Body of pancreas (tissue), 4 donors: ENCODE data around the gene GNAO1. TPM values are rescaled to one million over a fixed set of nuclear protein-coding genes. Genes with fewer than 3 reads are reported as not detected.

Source experiments
- ATAC-seq: fragments of 150-250 bp; one replicate; pipeline ENCODE4 v1.9.1; 2016
- DNase-seq, 4 donors: peaks; one replicate each; pipeline ENCODE4 v3.0.0-alpha.2; 2019
- H3K27ac ChIP-seq, 4 donors: fragments of 200-600 bp; sonication (generic); 1 replicate in 3 of 4; 2 replicates in 1 of 4; pipeline versions ENCODE4 v1.5.1 to v1.6.1; 2016 to 2019; ENCODE audit warnings: mild to moderate bottlenecking in 1 of 4, mixed read lengths in 1 of 4, moderate library complexity in 1 of 4
- H3K27me3 ChIP-seq, 2 donors: fragments of 200-600 bp; sonication (generic); one replicate each; pipeline ENCODE4 v1.6.0; 2016; ENCODE audit warnings: mild to moderate bottlenecking in 1 of 2
- H3K36me3 ChIP-seq, 2 donors: fragments of 200-600 bp; sonication (generic); replicated peaks in 1 of 2; 2 replicates each; pipeline ENCODE4 v1.5.1; 2016; ENCODE audit warnings: low read depth in 2 of 2; ENCODE audit not compliant: insufficient read depth in 1 of 2
- H3K4me1 ChIP-seq: fragments of 200-600 bp; sonication (generic); one replicate; pipeline ENCODE4 v1.6.0; 2016
- H3K4me3 ChIP-seq, 2 donors: fragments of 200-600 bp; sonication (generic); 1 replicate in 1 of 2; 2 replicates in 1 of 2; pipeline ENCODE4 v1.5.1; 2016 to 2019
- H3K9me3 ChIP-seq, 3 donors: fragments of 200-600 bp; sonication (generic); 1 replicate in 2 of 3; 2 replicates in 1 of 3; pipeline ENCODE4 v1.5.1; 2016
- CTCF ChIP-seq, 7 experiments: fragments of 450-650 bp in 4 of 7; fragments of 200-600 bp in 3 of 7; sonication (generic) in 3 of 7; IDR thresholded peaks; one replicate each; pipeline ENCODE4 v1.5.1; 2016 to 2019; ENCODE audit warnings: antibody characterized with exemption in 7 of 7
- POLR2A ChIP-seq, 3 donors: fragments of 450-650 bp; IDR thresholded peaks; one replicate each; pipeline ENCODE4 v1.6.1; 2016; ENCODE audit warnings: antibody characterized with exemption in 3 of 3, mild to moderate bottlenecking in 2 of 3
- WGBS, 2 donors: methylation state at CpG; one replicate each; pipeline ENCODE4 v1.1.5; 2017; 5-methylcytosine and 5-hydroxymethylcytosine counted together
- intact Hi-C: fragments of 100-400 bp; cut with DNase I; formaldehyde crosslinking; loops from one replicate; pipeline ENCODE4 v1.15.1; 2023
- total RNA-seq, 2 donors: library from RNA; depleted of rRNA; stranded (reverse); fragments of >200 nt; gene quantifications; one replicate each; pipeline ENCODE4 v1.1.0, GENCODE V29; 2016

Gene GNAO1
- total RNA-seq, 2 donors from 2014 or later, result 1.6 to 3.0 TPM

- H3K9me3 ChIP-seq, result no peaks in the 10 kb centered on the region
- 64 to 66% methylated on average over 4 of the region's 4 CpGs for WGBS, 2 donors
- intact Hi-C loops, result no loop called here
These were observed 37.2 kb downstream of the GNAO1 start for GRCh38 chr16:56228476-56228875.

DNA sequence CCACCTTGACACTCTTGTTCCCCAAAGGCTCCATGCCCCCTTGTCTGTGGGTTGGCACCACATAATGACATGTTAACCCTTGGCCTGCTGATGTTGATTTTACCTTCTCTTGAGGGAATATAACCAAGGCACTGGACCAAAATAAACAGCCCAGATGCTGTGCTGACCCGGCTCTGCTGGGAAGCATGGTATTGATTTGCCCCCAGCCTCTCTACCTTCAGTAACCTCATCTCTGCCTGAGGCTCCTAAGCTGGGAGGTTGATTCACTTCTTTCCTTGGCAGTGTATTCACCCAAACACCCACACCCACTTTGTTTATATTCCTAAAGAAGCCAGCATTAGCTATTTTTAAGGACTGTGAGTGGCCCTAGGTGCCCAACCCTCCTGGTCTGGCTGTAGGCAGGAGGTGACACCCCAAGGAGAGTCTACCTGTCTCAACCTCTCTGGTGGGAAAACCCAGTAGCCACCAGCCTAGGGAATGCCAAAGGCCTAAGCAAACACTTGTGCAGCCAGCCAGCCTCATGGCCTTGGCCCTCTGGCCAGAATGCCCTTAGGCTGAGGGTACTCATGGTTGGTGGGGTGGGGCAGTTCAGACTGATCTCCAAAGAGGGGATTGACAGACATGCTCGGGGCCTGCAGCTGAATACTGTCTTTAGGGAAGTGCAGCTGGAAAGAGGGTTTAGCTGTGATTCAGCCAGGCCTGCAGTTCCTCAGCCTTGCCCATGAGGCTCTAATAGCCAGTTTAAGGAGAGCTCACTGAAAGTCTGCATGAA lies 42.7 kb downstream of the GNAO1 start:
- DNase-seq (no peak), ATAC-seq (no peak)
- intact Hi-C loops, result no loop called here
- no peaks in the 10 kb centered on the region for H3K4me1 ChIP-seq
- H3K9me3 ChIP-seq, result no peaks in the 10 kb centered on the region
- WGBS, 2 donors, result 33 to 59% methylated on average over 1 to 2 of the region's 2 CpGs
- H3K27ac ChIP-seq, result no peak overlapping the region
- no peaks in the 10 kb centered on the region for H3K36me3 ChIP-seq
- no peaks in the 10 kb centered on the region for H3K27me3 ChIP-seq
- TF ChIP-seq POLR2A (IDR thresholded peaks at IDR 0.05) (no peak), CTCF (IDR thresholded peaks at IDR 0.05) (no peak)
- no peak overlapping the region for H3K4me3 ChIP-seq

More at GRCh38 chr16:56228476-56228875, 37.2 kb downstream of the GNAO1 start:
- H3K4me1 ChIP-seq, result no peaks in the 10 kb centered on the region
- no peaks in the 10 kb centered on the region for H3K36me3 ChIP-seq
- TF ChIP-seq CTCF (IDR thresholded peaks at IDR 0.05) (no peak), POLR2A (IDR thresholded peaks at IDR 0.05) (no peak)
- DNase-seq (no peak), ATAC-seq (no peak)
- H3K4me3 ChIP-seq, result no peak overlapping the region
- no peak overlapping the region for H3K27ac ChIP-seq
- no peaks in the 10 kb centered on the region for H3K27me3 ChIP-seq

- H3K9me3 ChIP-seq, result no peaks in the 10 kb centered on the region
- no peaks in the 10 kb centered on the region for H3K36me3 ChIP-seq
- H3K4me3 ChIP-seq, result no peak overlapping the region
- no peak for DNase-seq
- H3K27ac ChIP-seq, result no peak overlapping the region
- H3K4me1 ChIP-seq, result no peaks in the 10 kb centered on the region
- no peaks in the 10 kb centered on the region for H3K27me3 ChIP-seq
- intact Hi-C loops, result no loop called here
- TF ChIP-seq CTCF (IDR thresholded peaks at IDR 0.05) (no peak), POLR2A (IDR thresholded peaks at IDR 0.05) (no peak)
- 49 to 61% methylated on average over 5 of the region's 5 CpGs for WGBS, 2 donors
- ATAC-seq, result no peak
These were observed 43.4 kb downstream of the GNAO1 start for GRCh38 chr16:56234737-56235136.

GRCh38 chr16:56237451-56237930 lies 46.2 kb downstream of the GNAO1 start:
- DNase-seq, result no peak

More at GRCh38 chr16:56237451-56237930, 46.2 kb downstream of the GNAO1 start:
- Histone ChIP-seq H3K27ac (no peak overlapping the region), H3K36me3 (no peaks in the 10 kb centered on the region), H3K4me1 (no peaks in the 10 kb centered on the region), H3K9me3 (no peaks in the 10 kb centered on the region), H3K27me3 (no peaks in the 10 kb centered on the region), H3K4me3 (no peak overlapping the region)
- intact Hi-C loops, result no loop called here
- ATAC-seq, result no peak
- WGBS, 2 donors, result 28 to 40% methylated on average over 6 of the region's 6 CpGs
- TF ChIP-seq POLR2A (IDR thresholded peaks at IDR 0.05) (no peak), CTCF (IDR thresholded peaks at IDR 0.05) (no peak)
